SK-N-SH (cell line): ENCODE results near the gene LRP5. TPM values are rescaled to one million over a fixed set of nuclear protein-coding genes. Genes with fewer than 3 reads are reported as not detected.

Experiments used
- CTCF ChIA-PET: fragments of 300-600, 350-600 bp; formaldehyde crosslinking; extraction: SDS; loops from one replicate; lab custom pipeline; 2021; lab: Yijun Ruan, JAX
- POLR2A ChIA-PET: fragments of 350-600 bp; sonication (Branson Sonifier 250); formaldehyde crosslinking; extraction: SDS; loops from one replicate; lab custom pipeline; 2020; ENCODE audit warnings: antibody characterized with exemption, inconsistent platforms; lab: Yijun Ruan, JAX
- DNase-seq: peaks from one replicate; pipeline ENCODE4 v3.0.0; 2012
- H2AFZ ChIP-seq: fragments of 200-600 bp; sonication (generic); 2 replicates; pipeline ENCODE4 v1.8.1; 2016; ENCODE audit warnings: antibody characterized with exemption, mild to moderate bottlenecking, low read depth
- H3F3A ChIP-seq: fragments of 200-600 bp; sonication (generic); replicated peaks from 2 replicates; pipeline ENCODE3; 2016; ENCODE audit warnings: antibody characterized with exemption, mild to moderate bottlenecking; ENCODE audit not compliant: insufficient read depth
- H3K27ac ChIP-seq, 2 experiments: fragments of 200-500 bp in 1 of 2; fragments of 200-600 bp in 1 of 2; sonication (Bioruptor generic) in 1 of 2; sonication (generic), shearing (Covaris generic) in 1 of 2; 2 replicates each; pipeline versions ENCODE4 v1.5.1 to v1.6.1; 2014 to 2016; ENCODE audit warnings: low read depth in 2 of 2, inconsistent platforms in 1 of 2, low read length in 1 of 2, mild to moderate bottlenecking in 1 of 2, mixed read lengths in 1 of 2
- H3K27me3 ChIP-seq: fragments of 200-600 bp; sonication (generic), shearing (Covaris generic); 2 replicates; pipeline ENCODE4 v1.6.1; 2016; ENCODE audit warnings: mixed run types; ENCODE audit not compliant: insufficient read depth
- H3K36me3 ChIP-seq, 2 experiments: fragments of 200-500 bp in 1 of 2; fragments of 200-600 bp in 1 of 2; sonication (Bioruptor generic) in 1 of 2; sonication (generic) in 1 of 2; replicated peaks in 1 of 2; 2 replicates each; pipeline versions ENCODE3 to v1.5.1; 2014 to 2016; ENCODE audit warnings: low read length in 1 of 2, mild to moderate bottlenecking in 1 of 2; ENCODE audit not compliant: insufficient read depth in 2 of 2, control insufficient read depth in 1 of 2
- H3K4me1 ChIP-seq, 2 experiments: fragments of 200-500 bp in 1 of 2; fragments of 200-600 bp in 1 of 2; sonication (Bioruptor generic) in 1 of 2; sonication (generic), shearing (Covaris generic) in 1 of 2; 2 replicates each; pipeline versions ENCODE4 v1.5.1 to v1.6.1; 2014 to 2016; ENCODE audit warnings: low read depth in 1 of 2, low read length in 1 of 2, mixed run types in 1 of 2; ENCODE audit not compliant: insufficient read depth in 2 of 2, control insufficient read depth in 1 of 2
- H3K4me2 ChIP-seq: fragments of 200-600 bp; sonication (generic), shearing (Covaris generic); 2 replicates; pipeline ENCODE4 v1.6.1; 2017; ENCODE audit warnings: mixed run types
- H3K4me3 ChIP-seq, 2 experiments: fragments of 200-500 bp in 1 of 2; fragments of 200-600 bp in 1 of 2; sonication (Bioruptor generic) in 1 of 2; sonication (generic), shearing (Covaris generic) in 1 of 2; 2 replicates each; pipeline versions ENCODE4 v1.5.1 to v1.8.1; 2014 to 2016; ENCODE audit warnings: low read depth in 2 of 2, inconsistent platforms in 1 of 2, low read length in 1 of 2, mild to moderate bottlenecking in 1 of 2, mixed read lengths in 1 of 2, moderate library complexity in 1 of 2
- H3K79me2 ChIP-seq: fragments of 200-600 bp; sonication (generic); 2 replicates; pipeline ENCODE4 v1.8.1; 2017; ENCODE audit warnings: mild to moderate bottlenecking; ENCODE audit not compliant: insufficient read depth
- H3K9ac ChIP-seq: fragments of 200-600 bp; sonication (generic); 2 replicates; pipeline ENCODE4 v1.6.1; 2017; ENCODE audit warnings: mixed run types
- H3K9me2 ChIP-seq: fragments of 200-600 bp; sonication (generic); 2 replicates; pipeline ENCODE4 v1.6.1; 2017; ENCODE audit warnings: mixed run types
- H3K9me3 ChIP-seq: fragments of 200-600 bp; sonication (generic); 2 replicates; pipeline ENCODE4 v1.6.1; 2017; ENCODE audit warnings: mixed run types, mild to moderate bottlenecking, moderate library complexity
- H4K20me1 ChIP-seq: fragments of 200-600 bp; sonication (generic); 2 replicates; pipeline ENCODE4 v1.6.1; 2017; ENCODE audit warnings: mild to moderate bottlenecking, mixed run types; ENCODE audit not compliant: insufficient read depth
- CTCF ChIP-seq: fragments of 200-600 bp; sonication (generic); IDR thresholded peaks from 2 replicates; pipeline ENCODE4 v1.6.1; 2017; ENCODE audit warnings: antibody characterized with exemption, mild to moderate bottlenecking, moderate library complexity
- EZH2phosphoT487 ChIP-seq: fragments of 200-600 bp; sonication (generic); IDR thresholded peaks from 2 replicates; pipeline ENCODE4 v1.6.1; 2017; ENCODE audit warnings: low read depth, mixed run types, mild to moderate bottlenecking, antibody characterized with exemption, moderate library complexity, borderline replicate concordance
- FOXJ3 ChIP-seq: sonication (generic); formaldehyde crosslinking; IDR thresholded peaks from 2 replicates; pipeline ENCODE4 v1.5.1; 2020; ENCODE audit warnings: mild to moderate bottlenecking, missing genetic modification reagents
- GABPA ChIP-seq: IDR thresholded peaks from 2 replicates; pipeline ENCODE4 v1.4.0; 2012; ENCODE audit warnings: low read depth, mild to moderate bottlenecking
- GATA2 ChIP-seq: sonication (generic); formaldehyde crosslinking; IDR thresholded peaks from 2 replicates; pipeline ENCODE4 v1.5.0; 2020; ENCODE audit warnings: mild to moderate bottlenecking, missing genetic modification reagents
- JUND ChIP-seq: IDR thresholded peaks from 2 replicates; pipeline ENCODE4 v1.4.0; 2012
- MXI1 ChIP-seq: IDR thresholded peaks from 2 replicates; pipeline ENCODE4 v1.6.1; 2012; ENCODE audit warnings: mild to moderate bottlenecking, low read depth, low read length, improper control_type of control experiment
- NFIC ChIP-seq: IDR thresholded peaks from 2 replicates; pipeline ENCODE4 v1.4.0; 2012; ENCODE audit warnings: borderline replicate concordance
- POLR2AphosphoS5 ChIP-seq: IDR thresholded peaks from 2 replicates; pipeline ENCODE4 v1.6.1; 2012; ENCODE audit warnings: low read depth, low read length
- RAD21 ChIP-seq: IDR thresholded peaks from 2 replicates; pipeline ENCODE4 v1.6.1; 2012; ENCODE audit warnings: mild to moderate bottlenecking, low read length
- RCOR1 ChIP-seq: fragments of 150-350 bp; IDR thresholded peaks from 2 replicates; pipeline ENCODE4 v1.6.1; 2017; ENCODE audit warnings: antibody characterized with exemption, low read length
- RFX5 ChIP-seq: IDR thresholded peaks from 2 replicates; pipeline ENCODE4 v1.6.1; 2012; ENCODE audit warnings: mild to moderate bottlenecking, improper control_type of control experiment, low read length
- SIN3A ChIP-seq: IDR thresholded peaks from 2 replicates; pipeline ENCODE4 v1.6.1; 2012; ENCODE audit warnings: low read depth, mild to moderate bottlenecking, low read length, moderate library complexity, borderline replicate concordance
- TAF1 ChIP-seq: IDR thresholded peaks from 2 replicates; pipeline ENCODE4 v1.6.1; 2012; ENCODE audit warnings: low read depth, mild to moderate bottlenecking, low read length, moderate library complexity, borderline replicate concordance
- TCF12 ChIP-seq: IDR thresholded peaks from 2 replicates; pipeline ENCODE4 v1.4.0; 2012
- TEAD4 ChIP-seq: IDR thresholded peaks from 2 replicates; pipeline ENCODE4 v1.4.0; 2012; ENCODE audit warnings: mild to moderate bottlenecking, borderline replicate concordance; ENCODE audit not compliant: insufficient read depth
- YY1 ChIP-seq: IDR thresholded peaks from 2 replicates; pipeline ENCODE4 v1.4.0; 2012; ENCODE audit warnings: low read depth, mild to moderate bottlenecking
- WGBS: methylation state at CpG from one replicate; pipeline ENCODE4 v1.1.6; 2017; ENCODE audit warnings: low lambda C conversion rate; 5-methylcytosine and 5-hydroxymethylcytosine counted together
- polyA plus RNA-seq, 3 experiments: library from polyadenylated mRNA; depleted of rRNA; stranded (reverse); fragments of >200 nt; gene quantifications; 2 replicates each; pipeline ENCODE4 v1.2.3, GENCODE V29; 2012
- TF ChIP-seq, protein P1 (sequence below): IDR thresholded peaks from 2 replicates; pipeline ENCODE4 v1.4.0; 2012; ENCODE audit warnings: low read depth, borderline replicate concordance
- TF ChIP-seq, protein P2 (sequence below): IDR thresholded peaks from 2 replicates; pipeline ENCODE4 v1.4.0; 2012; ENCODE audit warnings: low read depth
- TF ChIP-seq, protein P3 (sequence below): IDR thresholded peaks from 2 replicates; pipeline ENCODE4 v1.6.1; 2012; ENCODE audit warnings: mild to moderate bottlenecking, low read depth, low read length, moderate library complexity

The LRP5 gene
- polyA plus RNA-seq, 1 of the 3 experiments (the other 2 are of a cell fraction): 15.0 TPM

GRCh38 chr11:68439355-68440065 is 127.1 kb downstream of the LRP5 start:
- 95% methylated on average over 20 of the region's 38 CpGs for WGBS
- peaks cover 24 to 34% of the 10 kb centered on the region in 2 experiments; a peak in 3 of 4 replicates for H3K4me1 ChIP-seq
- no peaks in the 10 kb centered on the region for H3K27me3 ChIP-seq
- no peak overlapping the region for H3K9ac ChIP-seq
- no peak for DNase-seq
- CTCF ChIA-PET: interaction anchor here (0.8 to 1.2 kb wide), 3 partner anchors 141 to 231 kb away, joined by 3 to 4 read pairs (median 3); no protein-coding TSS in a partner anchor
- H3K27ac ChIP-seq: no peak overlapping the region; a peak in 1 of 4 replicates
- POLR2A ChIA-PET: no interaction called here
- no peaks in the 10 kb centered on the region for H3K9me3 ChIP-seq
- H3K79me2 ChIP-seq: no peaks in the 10 kb centered on the region
- H3F3A ChIP-seq: peaks cover 13% of the 10 kb centered on the region
- TF ChIP-seq CTCF (no peak), RAD21 (no peak), GATA2 (CRISPR knock-in tag) (no peak), NFIC (no peak), RFX5 (no peak)
- H3K9me2 ChIP-seq: no peaks in the 10 kb centered on the region
- no peak overlapping the region for H3K4me2 ChIP-seq
- no peaks in the 10 kb centered on the region for H4K20me1 ChIP-seq
- no peak overlapping the region for H2AFZ ChIP-seq
- H3K4me3 ChIP-seq: no peak overlapping the region
- H3K36me3 ChIP-seq: peaks cover 0 to 15% of the 10 kb centered on the region in 2 experiments

DNA sequence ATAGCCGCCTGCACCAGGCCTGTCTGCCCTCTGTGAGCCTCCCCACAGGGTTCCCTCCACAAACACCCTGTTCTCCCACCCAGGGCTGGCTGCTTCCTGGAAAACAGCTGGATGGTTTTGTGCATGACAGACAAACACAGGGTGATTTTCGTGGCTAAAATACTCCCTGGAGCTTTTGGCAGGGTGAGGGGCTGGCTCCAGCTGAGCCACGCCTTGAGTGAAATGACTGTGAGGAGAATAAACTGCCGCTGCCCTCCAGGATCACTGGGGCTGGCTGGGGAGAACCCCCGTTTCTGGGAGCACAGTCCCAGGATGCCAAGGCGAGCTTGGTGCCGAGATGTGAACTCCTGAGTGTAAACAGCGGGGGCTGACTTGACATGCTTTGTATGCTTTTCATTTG is 127.8 kb downstream of the LRP5 start:
- no peak for DNase-seq
- H3K4me3 ChIP-seq: no peak overlapping the region
- H3K27ac ChIP-seq: peak overlapping the region in 1 of 2 experiments; percentile 31; a peak in 1 of 4 replicates
- H2AFZ ChIP-seq: no peak overlapping the region
- H3F3A ChIP-seq: peaks cover 13% of the 10 kb centered on the region
- POLR2A ChIA-PET: no interaction called here
- H3K4me2 ChIP-seq: no peak overlapping the region
- H3K79me2 ChIP-seq: no peaks in the 10 kb centered on the region
- H3K9ac ChIP-seq: no peak overlapping the region
- CTCF ChIA-PET: interaction anchor here (1.0 to 2.4 kb wide), 3 partner anchors 142 to 232 kb away, joined by 3 to 11 read pairs (median 5); no protein-coding TSS in a partner anchor
- H3K36me3 ChIP-seq: peaks cover 0 to 13% of the 10 kb centered on the region in 2 experiments
- H4K20me1 ChIP-seq: no peaks in the 10 kb centered on the region
- H3K9me3 ChIP-seq: no peaks in the 10 kb centered on the region
- 97% methylated on average over 6 of the region's 8 CpGs for WGBS
- peaks cover 24 to 34% of the 10 kb centered on the region in 2 experiments; a peak in 3 of 4 replicates for H3K4me1 ChIP-seq
- H3K9me2 ChIP-seq: no peaks in the 10 kb centered on the region
- TF ChIP-seq POLR2AphosphoS5 (no peak), FOXJ3 (CRISPR knock-in tag) (no peak), EZH2phosphoT487 (no peak), TEAD4 (no peak), YY1 (no peak), GATA2 (CRISPR knock-in tag) (no peak), GABPA (no peak), RCOR1 (no peak), JUND (no peak), RAD21 (no peak), SIN3A (no peak), TCF12 (no peak), TAF1 (no peak), MXI1 (no peak)
- TF ChIP-seq, protein P1, sequence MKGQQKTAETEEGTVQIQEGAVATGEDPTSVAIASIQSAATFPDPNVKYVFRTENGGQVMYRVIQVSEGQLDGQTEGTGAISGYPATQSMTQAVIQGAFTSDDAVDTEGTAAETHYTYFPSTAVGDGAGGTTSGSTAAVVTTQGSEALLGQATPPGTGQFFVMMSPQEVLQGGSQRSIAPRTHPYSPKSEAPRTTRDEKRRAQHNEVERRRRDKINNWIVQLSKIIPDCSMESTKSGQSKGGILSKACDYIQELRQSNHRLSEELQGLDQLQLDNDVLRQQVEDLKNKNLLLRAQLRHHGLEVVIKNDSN: no peak
- TF ChIP-seq, protein P2, sequence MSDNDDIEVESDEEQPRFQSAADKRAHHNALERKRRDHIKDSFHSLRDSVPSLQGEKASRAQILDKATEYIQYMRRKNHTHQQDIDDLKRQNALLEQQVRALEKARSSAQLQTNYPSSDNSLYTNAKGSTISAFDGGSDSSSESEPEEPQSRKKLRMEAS: no peak
- TF ChIP-seq, protein P3, sequence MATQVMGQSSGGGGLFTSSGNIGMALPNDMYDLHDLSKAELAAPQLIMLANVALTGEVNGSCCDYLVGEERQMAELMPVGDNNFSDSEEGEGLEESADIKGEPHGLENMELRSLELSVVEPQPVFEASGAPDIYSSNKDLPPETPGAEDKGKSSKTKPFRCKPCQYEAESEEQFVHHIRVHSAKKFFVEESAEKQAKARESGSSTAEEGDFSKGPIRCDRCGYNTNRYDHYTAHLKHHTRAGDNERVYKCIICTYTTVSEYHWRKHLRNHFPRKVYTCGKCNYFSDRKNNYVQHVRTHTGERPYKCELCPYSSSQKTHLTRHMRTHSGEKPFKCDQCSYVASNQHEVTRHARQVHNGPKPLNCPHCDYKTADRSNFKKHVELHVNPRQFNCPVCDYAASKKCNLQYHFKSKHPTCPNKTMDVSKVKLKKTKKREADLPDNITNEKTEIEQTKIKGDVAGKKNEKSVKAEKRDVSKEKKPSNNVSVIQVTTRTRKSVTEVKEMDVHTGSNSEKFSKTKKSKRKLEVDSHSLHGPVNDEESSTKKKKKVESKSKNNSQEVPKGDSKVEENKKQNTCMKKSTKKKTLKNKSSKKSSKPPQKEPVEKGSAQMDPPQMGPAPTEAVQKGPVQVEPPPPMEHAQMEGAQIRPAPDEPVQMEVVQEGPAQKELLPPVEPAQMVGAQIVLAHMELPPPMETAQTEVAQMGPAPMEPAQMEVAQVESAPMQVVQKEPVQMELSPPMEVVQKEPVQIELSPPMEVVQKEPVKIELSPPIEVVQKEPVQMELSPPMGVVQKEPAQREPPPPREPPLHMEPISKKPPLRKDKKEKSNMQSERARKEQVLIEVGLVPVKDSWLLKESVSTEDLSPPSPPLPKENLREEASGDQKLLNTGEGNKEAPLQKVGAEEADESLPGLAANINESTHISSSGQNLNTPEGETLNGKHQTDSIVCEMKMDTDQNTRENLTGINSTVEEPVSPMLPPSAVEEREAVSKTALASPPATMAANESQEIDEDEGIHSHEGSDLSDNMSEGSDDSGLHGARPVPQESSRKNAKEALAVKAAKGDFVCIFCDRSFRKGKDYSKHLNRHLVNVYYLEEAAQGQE: no peak
- H3K27me3 ChIP-seq: no peaks in the 10 kb centered on the region
